ENCODE measurements around the gene MT1A. TPM values are rescaled to one million over a fixed set of nuclear protein-coding genes. Genes with fewer than 3 reads are reported as not detected.
"Not testable (repeated sequence)": the region's sequence is repeated elsewhere in the genome, so short reads cannot be mapped to it uniquely, and the experiment has no call there.

The MT1A gene
- polyA plus RNA-seq, 1 donor, result not detected

DNA sequence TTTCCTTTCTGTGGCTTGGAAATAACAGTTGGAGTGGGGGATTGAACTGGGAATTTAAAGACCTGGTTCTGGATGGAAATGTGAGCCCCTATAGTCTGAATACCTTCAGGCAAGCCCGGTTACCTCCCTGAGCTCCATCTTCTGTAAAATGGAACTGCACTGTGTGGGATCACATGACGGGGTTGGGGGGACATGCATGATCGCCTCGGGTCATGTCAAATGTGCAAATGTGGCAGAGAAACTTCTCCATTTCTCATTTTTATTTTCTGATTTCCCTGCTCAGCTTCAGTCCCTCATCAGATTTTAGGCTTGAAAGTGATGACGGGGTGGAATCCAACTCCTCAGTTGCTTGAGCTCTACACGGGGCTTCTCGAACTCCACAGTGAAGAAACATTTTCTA is 14.8 kb downstream of the MT1A start:
- DNase-seq (ENCODE audit: low read depth), result no peak

DNA sequence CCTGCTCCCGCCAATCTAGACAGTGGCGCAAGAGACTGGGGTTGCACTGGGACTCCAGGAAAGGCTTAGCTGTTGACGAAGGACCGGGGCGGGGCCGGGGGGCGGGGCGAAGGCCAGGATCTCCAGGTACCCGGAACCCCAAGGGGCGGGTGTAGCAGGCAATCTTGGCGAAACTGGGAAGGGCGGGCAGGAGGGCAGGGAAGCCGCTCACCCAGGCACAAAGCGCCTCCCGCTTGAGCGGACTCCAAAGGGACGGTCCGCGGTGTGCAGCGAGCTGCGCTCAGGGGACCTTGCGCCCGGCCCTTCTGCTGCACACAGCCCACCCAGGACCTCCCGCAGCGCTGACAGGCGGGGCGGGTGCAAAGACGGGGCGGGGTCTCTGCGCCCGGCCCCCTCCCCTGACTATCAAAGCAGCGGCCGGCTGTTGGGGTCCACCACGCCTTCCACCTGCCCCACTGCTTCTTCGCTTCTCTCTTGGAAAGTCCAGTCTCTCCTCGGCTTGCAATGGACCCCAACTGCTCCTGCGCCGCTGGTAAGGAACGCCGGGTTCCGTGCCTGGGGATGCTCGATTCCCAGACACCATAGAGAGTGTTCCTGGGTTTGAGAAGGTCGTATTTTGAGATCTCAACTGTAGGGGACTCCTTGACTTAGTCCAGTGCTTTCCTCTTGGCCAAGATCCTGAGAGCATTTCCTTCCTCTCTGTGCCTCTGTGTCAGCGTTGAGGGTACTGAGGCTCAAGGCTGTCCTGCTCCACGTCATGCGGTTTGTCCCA is 19.3 kb downstream of the MT1A start, which contains the start of gene MT1F:
Gene MT1F, plus strand, starts transcription at position 405 of the 772 bp plus-strand sequence. Its CDS starts 100 bp downstream, at position 505.
- DNase-seq (ENCODE audit: low read depth), result no peak

DNA sequence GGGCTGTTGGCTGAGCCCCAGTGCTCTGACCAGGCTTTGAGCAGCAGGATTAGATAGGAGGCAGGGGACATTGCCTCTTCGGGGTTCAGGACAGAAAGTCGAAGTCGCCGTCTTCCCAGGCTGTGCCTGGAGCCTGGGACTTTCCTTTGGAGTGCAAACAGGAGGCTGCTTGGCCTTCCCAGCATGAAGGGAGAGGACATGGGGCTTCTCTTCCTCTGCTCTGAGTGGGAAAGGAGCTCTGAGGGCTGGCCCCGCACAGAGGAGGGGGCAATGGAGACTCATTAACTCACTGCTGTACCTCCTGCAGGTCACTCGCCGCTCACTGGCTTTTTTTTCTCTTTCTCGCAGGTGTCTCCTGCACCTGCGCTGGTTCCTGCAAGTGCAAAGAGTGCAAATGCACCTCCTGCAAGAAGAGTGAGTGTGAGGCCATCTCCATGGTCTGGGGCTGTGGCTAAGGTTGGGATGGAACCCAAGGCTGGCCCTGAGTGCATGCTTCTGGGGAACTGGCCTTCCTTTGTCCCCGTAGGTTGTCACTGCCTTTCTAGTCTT is 19.9 kb downstream of the MT1A start:
- DNase-seq (ENCODE audit: low read depth), result no peak

DNA sequence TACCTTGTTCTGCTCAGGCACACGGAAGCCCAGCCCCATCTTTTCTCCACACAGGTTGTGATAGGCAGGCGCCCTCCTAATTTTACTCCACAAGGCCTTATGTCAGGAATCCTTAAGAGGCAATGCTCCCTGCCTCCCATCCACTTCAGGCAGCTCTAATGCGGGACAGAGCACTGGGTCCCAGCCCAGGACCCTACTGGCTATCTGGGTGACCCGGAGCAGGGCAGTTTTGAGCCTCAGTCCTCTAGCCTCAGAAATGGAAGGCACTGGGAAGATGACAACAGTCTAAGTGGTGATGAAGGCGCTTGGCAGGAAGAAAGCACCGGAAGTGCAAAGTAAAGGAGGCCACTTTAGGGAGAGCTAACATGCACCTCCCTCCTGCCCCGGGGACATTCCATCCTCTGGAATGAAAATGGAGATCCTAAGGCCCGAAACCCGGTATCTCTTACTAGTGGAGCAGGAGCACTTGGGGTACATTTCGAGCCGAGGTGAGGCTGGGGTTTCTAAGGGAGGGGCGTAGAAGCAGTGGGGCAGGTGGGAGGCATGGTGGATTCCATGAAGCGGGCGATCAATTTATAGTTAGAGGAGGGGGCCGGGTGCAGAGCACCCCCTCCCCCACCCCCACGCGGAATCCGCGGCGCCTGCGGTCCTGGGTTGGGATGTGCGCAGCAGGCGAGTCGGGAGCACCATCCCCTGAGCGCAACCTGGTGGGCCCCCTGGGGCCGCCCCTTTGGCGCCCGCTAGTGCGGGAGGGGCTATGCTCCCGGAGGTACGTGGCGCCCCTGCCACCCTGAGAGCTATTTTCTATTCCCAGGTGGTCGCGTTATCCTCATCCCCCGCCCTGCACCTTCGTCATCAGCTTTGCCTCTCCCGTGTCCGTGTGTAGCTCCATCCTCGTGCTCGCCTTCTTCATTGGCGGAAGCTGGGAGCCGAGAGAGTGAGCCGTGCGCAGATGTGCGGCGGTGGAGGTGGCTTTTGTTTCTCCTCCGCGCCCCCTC is 24.2 kb downstream of the MT1A start:
- no peak for DNase-seq (ENCODE audit: low read depth)

DNA sequence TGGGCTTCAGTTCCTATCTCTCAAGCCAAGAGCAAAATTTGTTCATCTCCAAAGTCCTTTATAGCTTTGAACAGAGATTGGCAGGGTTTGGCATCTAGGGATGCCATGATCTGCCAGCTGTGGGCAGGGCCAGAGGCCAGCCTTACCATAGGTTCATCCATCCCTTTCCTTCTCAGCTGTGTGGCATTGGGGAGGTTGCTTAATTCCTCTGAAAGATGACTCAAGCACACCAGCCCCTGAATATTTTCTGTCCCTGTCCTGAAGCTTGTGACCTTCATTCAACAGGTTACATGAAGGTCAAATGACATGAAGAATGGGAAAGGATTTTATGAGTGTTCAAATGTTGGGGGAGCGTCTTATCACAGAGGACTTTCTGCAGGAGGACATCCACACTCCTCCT is 26.0 kb downstream of the MT1A start:
- no peak for DNase-seq (ENCODE audit: low read depth)

DNA sequence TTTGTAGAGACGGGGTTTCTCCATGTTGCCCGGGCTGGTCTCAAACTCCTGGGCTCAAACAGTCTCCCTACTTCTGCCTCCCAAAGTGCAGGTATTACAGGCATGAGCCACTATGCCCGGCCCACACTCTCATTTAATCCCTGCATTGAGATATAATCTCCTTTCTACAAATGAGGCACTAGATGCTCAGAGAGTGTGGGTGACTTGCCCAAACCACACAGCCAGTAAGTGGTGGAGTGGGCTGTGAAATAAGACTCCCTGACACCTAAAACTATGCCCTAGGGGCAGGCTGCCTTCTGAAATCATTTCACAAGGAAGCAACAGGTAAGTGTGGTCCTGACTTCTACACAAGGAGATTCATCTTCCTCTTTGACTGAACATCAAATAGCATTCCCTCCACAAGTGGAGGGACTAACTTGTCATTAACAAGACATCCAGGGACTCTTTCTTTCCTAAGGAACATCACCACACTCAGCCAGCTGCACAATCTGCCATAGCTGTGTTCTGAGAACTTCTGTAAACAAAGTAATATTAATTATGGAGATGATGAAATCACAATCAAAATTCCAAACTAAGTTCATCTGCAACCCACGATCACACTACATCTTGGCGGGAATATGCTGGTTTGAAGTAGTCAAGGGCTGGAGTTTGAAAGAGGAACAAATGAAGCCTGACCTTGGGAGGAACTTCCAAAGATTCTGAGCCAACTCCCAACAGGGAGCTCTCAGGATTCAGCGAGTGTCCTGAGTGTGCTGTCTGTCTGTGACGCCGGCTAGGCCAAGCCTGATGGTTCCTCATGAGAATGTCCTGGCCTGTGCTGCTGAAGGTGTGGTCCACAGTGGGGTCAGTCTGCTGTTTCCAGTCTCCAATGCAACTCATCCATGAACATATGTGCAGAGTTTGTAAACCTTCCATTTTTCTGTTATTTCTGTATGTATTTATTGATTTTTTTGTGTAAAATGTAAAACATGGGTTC is 27.1 kb downstream of the MT1A start:
- DNase-seq (ENCODE audit: low read depth), result not testable (repeated sequence)

DNA sequence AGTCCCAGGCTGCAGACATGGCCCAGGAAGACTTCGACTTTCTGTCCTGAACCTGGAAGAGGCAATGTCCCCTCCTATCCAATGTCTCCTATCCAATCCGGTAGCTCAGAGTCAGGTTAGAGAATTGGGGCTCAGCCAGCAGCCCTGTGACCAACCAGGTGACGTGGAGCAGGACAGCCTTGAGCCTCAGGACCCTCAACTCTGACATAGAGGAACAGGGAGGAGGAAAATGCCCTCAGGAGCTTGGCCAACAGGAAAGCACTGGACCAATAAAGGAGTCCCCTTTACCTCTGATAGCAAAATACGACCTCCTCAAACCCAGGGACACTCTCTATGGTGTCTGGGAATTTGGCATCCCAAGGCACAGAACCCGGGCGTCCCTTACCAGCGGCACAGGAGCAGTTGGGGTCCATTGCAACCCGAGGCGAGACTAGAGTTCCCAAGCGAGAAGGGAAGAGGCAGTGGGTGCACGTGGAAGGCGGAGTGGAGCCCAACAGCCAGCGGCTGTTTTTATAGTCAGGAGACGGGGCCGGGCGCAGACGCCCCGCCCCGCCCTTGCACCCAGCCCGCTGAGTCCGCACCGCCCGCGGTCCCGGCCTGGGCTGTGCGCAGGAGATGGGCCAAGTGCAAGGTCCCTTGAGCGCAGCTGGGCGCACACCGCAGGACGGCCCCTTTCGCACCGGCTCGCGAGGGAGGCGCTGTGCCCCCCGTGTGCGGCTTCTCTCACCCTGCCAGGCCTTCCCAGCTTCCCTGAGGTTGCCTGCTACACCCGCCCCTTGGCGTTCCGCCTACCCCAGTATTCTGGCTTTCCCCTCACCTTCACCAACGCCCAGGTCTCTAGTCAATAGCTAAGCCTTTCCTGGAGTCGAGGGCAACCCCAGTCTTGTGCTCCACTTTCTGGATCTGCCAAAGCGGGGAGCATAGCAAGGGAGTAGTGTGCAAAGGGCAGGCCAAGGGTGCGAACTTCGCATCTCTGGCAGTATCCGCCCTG is 29.4 kb downstream of the MT1A start, which contains the start of gene MT1G:
Gene MT1G, minus strand, starts transcription at position 485 of the 991 bp plus-strand sequence. Its CDS starts 72 bp downstream, at position 413.
- DNase-seq (ENCODE audit: low read depth), result no peak

DNA sequence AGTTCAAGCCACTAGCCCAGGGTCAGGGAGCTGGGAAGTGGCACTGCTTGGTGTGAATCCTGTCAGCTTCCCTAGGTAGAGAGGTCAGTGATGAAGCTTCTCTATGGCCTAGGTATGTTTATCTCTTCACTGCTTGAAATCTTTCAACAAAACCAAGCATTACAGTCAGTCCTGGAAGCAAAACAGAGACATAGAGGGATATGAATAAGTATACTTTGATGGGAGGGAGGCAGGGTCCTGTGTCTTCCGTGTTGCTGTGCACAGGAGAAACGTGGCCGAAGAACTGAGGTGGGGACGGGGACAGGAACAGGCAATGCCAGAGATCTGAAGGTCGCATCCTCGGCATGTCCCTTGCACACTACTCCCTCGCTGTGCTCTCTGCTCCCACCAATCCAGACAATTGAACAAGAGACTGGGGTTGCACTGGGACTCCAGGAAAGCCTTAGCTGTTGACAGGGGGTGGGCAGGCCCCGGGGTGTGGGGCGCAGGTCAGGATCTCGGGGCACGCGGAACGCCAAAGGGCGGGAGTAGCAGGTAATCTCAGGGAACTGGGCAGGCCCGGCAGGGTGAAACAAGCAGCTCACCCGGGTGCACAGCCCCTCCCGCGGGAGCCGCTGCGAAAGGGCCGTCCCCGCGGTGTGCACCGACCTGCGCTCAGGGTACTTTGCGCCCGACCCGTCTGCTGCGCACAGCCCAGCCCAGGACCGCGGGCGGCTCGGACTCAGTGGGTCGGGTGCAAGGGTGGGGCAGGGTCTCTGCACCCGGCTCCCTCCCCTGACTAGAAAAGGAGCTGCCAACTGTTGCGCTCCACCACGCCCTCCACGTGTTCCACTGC is 30.8 kb downstream of the MT1A start, which contains the start of gene MT1H:
Gene MT1H, plus strand, starts transcription at position 810 of the 835 bp plus-strand sequence. CDS start 71 bp downstream, outside the sequence.
- DNase-seq (ENCODE audit: low read depth), result no peak

DNA sequence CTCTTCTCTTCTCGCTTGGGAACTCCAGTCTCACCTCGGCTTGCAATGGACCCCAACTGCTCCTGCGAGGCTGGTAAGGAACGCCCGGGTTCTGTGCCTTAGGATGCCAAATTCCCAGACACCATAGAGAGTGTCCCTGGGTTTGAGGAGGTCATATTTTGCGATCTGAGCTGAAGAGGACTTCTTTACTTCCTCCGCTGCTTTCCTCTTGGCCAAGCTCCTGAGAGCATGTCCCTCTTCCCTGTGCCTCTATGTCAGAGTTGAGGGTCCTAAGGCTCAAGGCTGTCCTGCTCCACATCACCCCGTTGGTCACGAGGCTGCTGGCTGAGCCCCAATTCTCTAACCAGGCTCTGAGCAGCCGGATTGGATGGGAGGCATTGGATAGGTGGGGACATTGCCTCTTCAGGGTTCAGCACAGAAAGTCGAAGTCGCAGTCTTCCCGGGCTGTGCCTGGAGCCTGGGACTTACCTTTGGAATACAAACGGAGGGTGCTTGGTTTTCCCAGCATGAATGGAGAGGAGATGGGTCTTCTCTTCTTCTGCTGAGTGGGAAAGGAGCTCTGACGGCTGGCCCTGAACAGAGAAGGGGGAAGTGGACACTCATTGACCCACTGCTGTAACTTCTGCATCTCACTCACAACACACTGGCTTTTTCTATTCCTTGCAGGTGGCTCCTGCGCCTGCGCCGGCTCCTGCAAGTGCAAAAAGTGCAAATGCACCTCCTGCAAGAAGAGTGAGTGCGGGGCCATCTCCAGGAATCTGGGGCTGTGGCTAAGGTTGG is 31.6 kb downstream of the MT1A start:
- DNase-seq (ENCODE audit: low read depth), result no peak

DNA sequence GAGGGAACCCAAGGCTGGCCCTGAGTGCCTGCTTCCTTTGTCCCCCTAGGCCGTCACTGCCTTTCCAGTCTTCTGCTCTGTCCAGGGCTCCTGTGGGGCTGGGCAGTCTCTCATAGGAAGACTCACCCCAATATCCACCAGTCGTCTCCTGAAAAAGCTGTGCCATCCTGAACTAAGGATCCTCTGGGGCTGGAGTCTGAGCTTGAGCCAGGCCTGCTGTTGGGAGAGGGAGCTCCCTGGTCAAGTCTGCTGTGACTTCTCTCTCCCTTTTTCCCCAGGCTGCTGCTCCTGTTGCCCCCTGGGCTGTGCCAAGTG is 32.1 kb downstream of the MT1A start:
- no peak for DNase-seq (ENCODE audit: low read depth)

DNA sequence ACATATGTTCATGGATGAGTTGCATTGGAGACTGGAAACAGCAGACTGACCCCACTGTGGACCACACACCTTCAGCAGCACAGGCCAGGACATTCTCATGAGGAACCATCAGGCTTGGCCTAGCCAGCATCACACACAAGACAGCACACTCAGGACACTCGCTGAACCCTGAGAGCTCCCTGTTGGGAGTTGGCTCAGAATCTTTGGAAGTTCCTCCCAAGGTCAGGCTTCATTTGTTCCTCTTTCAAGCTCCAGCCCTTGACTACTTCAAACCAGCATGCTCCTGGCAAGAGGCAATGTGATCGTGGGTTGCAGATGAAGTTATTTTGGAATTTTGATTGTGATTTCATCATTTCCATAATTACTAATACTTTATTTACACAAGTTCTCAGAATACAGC is 33.2 kb downstream of the MT1A start:
- DNase-seq (ENCODE audit: low read depth), result not testable (repeated sequence)

DNA sequence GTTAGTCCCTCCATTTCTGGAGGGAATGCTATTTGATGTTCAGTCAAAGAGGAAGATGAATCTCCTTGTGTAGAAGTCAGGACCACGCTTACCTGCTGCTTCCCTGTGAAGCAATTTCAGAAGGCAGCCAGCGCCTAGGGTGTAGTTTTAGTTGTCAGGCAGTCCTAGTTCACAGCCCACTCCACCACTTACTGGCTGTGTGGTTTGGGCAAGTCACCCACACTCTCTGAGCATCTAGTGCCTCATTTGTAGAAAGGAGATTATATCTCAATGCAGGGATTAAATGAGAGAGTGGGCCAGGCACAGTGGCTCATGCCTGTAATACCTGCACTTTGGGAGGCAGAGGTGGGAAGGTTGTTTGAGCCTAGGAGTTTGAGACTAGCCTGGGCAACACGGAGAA is 33.7 kb downstream of the MT1A start:
- not testable (repeated sequence) for DNase-seq (ENCODE audit: low read depth)

DNA sequence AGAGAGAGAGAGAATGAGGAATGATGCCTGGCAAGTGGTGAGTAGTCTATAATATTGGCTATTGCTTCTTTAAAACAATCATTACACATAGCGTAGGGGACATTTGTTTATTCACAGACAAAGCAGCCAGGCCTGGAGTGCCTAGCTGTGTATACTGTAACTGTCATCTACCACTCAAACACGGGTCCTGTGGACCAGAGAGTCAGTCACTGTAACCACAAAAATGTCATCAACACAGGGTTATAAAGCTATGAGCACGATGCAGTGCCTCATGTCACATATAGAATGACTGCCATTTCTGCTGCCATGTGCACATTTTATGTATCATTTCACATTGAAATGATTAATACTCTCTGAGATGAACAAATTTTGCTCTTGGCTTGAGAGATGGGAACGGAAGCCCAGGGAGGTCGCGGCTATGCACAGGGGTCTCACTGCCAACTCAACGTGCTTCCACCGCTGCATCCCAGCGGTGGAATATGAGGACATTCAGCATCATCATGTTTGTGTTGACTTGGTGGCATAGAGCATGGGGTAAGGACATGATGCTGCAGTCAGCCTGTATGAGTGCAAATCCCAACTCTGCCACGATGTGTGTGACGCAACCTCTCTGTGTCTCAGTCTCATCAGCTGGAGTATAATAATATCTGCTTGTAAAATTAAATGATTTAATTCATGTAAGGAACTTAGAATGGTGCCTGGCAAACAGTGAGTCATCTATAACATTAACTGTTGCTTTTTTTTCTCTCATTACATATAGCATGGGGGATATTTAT is 34.5 kb downstream of the MT1A start:
- DNase-seq (ENCODE audit: low read depth), result no peak

DNA sequence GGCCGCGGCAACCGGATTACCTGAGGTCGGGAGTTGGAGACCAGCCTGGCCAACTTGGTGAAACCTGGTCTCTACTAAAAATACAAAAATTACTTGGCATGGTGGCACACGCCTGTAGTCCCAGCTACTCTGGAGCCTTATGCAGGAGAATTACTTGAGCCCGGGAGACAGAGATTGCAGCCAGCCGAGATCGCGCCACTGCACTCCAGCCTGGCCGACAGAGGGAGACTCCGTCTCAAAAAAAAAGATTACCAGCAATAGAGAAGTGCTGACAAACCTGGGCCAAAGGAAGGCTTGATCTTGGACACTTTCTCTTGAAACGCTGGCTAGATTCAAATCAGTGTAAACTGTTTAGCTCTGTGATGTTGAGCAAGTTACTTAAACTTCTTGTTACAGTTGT is 35.5 kb downstream of the MT1A start:
- peak; percentile 50 for DNase-seq (ENCODE audit: low read depth)

DNA sequence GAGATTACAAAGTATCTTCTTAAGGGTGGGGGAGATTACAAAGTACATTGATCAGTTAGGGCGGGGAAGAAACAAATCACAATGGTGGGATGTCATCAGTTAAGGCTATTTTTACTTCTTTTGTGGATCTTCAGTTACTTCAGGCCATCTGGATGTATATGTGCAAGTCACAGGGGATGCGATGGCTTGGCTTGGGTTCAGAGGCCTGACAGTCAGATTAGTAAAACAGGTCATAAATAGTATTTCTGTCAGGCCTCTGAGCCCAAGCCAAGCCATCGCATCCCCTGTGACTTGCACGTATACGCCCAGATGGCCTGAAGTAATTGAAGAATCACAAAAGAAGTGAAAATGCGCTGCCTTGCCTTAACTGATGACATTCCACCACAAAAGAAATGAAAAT is 36.1 kb downstream of the MT1A start:
- DNase-seq (ENCODE audit: low read depth), result not testable (repeated sequence)

DNA sequence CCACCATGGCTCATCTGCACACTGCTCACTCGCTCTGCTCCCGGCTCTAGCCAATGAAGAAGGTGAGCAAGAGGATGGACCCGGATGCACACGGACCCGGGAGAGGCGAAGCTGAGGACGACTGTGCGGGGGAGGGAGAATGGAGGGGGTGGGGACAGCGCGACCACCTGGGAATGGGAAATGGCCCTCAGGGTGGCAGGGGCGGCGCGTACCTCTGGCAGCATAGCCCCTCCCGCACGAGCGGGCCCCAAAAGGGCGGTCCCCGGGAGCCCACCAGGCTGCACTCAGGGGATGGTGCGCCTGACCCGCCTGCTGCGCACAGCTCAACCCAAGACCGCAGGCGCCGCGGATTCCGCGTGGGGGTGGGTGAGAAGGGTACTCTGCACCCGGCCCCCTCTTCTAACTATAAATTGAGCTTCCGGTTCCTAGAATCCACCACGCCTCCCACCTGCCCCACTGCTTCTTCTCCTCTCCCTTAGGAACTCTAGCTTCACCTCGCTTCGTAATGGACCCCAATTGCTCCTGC is 37.3 kb downstream of the MT1A start:
- no peak for DNase-seq (ENCODE audit: low read depth)

DNA sequence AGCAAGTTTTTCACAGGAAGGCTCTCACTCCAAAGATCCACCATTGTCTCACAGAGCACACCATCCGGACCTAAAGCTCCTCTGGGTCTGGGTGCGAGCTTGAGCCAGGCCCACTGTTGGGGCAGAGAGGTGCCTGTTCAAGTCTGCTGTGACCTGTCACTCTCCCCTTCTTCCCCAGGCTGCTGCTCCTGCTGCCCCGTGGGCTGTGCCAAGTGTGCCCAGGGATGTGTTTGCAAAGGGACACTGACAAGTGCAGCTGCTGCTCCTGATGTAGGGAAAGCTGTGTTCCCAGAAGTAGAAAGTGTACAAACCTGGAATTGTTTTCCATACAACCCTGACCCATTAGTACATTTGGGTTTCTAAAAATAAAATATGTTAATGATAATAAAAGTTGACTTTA is 39.0 kb downstream of the MT1A start:
- no peak for DNase-seq (ENCODE audit: low read depth)
